ENCODE measurements around the gene HERPUD2. TPM values are rescaled to one million over a fixed set of nuclear protein-coding genes. Genes with fewer than 3 reads are reported as not detected.

HERPUD2 gene
- total RNA-seq, 6 experiments from 2014 or later, result 21.2 to 26.5 (median 22.6) TPM

GRCh38 chr7:35647171-35647574 is 47.8 kb downstream of the HERPUD2 start:
- Mint-ChIP-seq H3K36me3 (ENCODE audit: low read depth) (peaks cover 12% of the 10 kb centered on the region), H3K9me3 (no peaks in the 10 kb centered on the region; the same call in 1 of the 2 replicates), H3K27ac (no peak overlapping the region), H3K4me3 (no peak overlapping the region), H3K27me3 (ENCODE audit: insufficient read depth) (no peaks in the 10 kb centered on the region; the same call in 1 of the 2 replicates), H3K4me1 (ENCODE audit: low read depth) (peaks cover 6% of the 10 kb centered on the region; the same call in 1 of the 2 replicates)
- TF ChIP-seq CTCF (IDR thresholded peaks at IDR 0.05), result no peak
- DNase-seq, result no peak

DNA sequence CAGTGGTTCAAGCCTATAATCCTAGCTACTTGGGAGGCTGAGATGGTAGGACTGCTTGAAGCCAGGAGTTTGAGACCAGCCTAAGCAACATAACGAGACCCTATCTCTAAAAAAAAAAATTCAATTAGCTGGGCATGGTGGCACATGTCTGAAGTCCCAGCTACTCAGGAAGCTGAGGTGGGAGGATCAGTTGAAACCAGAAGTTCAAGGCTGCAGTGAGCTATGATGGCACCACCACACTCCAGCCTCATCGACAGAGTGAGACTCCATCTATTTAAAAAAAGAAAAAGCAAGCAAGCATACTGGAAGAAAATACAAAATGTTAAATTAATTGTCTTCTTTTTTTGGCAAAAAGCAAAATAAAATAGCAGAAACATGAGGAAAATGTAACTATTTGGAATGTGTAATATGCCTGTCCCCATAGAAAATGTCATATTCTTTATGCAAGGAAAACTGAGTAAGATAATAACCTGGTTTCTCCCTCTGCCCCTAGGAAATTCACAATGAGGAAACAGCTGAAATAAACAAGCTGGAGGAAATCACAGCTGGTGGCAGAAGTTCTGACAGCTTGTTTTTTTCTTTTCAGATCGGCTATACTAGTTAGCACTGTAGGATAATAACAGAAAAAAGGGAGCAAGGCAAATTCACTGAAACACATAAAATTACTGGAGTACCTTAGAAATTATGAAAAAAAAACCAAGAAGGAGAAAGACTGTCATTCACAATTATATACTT is 48.5 kb downstream of the HERPUD2 start:
- no peaks in the 10 kb centered on the region for H3K9me3 Mint-ChIP-seq
- DNase-seq, result no peak
- peaks cover 9% of the 10 kb centered on the region for H3K36me3 Mint-ChIP-seq (ENCODE audit: low read depth)
- no peak overlapping the region for H3K27ac Mint-ChIP-seq
- H3K4me1 Mint-ChIP-seq (ENCODE audit: low read depth), result peaks cover 6% of the 10 kb centered on the region; the same call in 1 of the 2 replicates
- H3K27me3 Mint-ChIP-seq (ENCODE audit: insufficient read depth), result no peaks in the 10 kb centered on the region; the same call in 1 of the 2 replicates
- TF ChIP-seq CTCF (IDR thresholded peaks at IDR 0.05), result no peak
- no peak overlapping the region for H3K4me3 Mint-ChIP-seq

DNA sequence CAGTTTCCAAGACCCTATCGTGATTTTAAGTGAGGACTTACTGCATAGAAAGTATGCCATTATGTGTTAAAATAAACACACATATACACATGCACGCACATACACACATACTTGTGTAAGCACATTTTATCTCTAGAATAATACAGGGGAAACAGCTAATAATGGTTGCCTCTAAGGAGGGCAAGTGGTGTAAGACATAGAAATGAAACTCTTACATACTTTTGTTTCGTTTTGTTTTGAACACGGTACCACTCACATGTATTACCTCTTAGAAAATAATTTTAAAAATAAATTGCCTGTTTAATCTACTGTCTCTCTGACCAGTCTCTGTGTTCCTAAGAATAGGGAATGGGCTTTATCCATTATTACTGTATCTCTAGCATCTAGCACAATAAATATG is 49.2 kb downstream of the HERPUD2 start:
- H3K4me1 Mint-ChIP-seq (ENCODE audit: low read depth), result peaks cover 6% of the 10 kb centered on the region; the same call in 1 of the 2 replicates
- no peak for TF ChIP-seq CTCF (IDR thresholded peaks at IDR 0.05)
- no peak overlapping the region for H3K27ac Mint-ChIP-seq
- no peaks in the 10 kb centered on the region; the same call in 1 of the 2 replicates for H3K27me3 Mint-ChIP-seq (ENCODE audit: insufficient read depth)
- H3K4me3 Mint-ChIP-seq, result no peak overlapping the region
- H3K36me3 Mint-ChIP-seq (ENCODE audit: low read depth), result peaks cover 5% of the 10 kb centered on the region
- DNase-seq, result no peak
- H3K9me3 Mint-ChIP-seq, result no peaks in the 10 kb centered on the region

DNA sequence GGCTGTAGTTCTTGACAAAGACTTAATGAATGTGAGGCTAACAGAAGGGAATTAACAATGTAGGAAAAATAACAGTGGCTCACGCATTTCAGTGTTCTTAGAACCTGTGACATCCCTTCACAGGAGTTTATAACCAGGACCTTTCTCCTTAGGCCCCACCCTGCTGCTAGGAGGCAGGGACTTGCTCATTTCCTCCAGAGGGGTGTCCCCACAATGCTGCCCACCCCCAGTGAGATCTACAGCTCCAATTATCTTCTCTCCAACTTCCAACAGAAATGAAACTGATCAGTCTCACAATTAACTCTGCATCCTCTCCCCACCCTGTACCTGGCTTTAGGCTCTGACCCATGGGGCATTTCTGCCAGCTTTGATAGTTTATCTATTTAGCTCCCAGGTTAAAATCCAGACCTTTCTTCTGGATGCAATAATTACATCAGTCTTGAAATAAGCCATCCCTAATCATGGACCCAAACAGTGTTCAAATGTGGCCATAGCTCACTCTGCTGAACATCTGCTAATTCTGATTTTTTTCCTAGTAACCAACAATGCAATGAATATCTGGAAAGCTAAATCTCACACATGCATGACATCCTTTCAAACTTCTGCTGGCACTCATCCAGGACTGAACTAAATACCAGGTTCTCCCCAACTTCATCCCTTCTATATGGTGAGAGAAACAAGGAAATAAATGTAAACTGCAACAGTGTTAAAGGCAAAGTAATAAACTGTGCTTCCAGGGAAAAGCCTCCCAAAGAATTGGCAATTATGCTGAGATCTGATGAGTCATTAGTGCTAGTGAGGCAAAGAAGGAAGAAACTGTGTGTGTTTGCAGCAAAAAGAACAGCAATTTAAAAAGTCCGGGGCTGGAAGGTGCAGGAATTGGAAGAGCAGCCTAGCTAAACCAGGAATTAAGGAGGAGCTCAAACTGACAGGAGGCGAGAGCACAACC is 64.6 kb downstream of the HERPUD2 start:
- no peaks in the 10 kb centered on the region; the same call in 1 of the 2 replicates for H3K27me3 Mint-ChIP-seq (ENCODE audit: insufficient read depth)
- H3K27ac Mint-ChIP-seq, result peak overlapping the region; percentile 50
- H3K9me3 Mint-ChIP-seq, result no peaks in the 10 kb centered on the region
- peaks cover 6% of the 10 kb centered on the region; the same call in 1 of the 2 replicates for H3K36me3 Mint-ChIP-seq (ENCODE audit: low read depth)
- peak; percentile 40 for DNase-seq
- 0 out of 2 replicates have a peak overlapping the region, but pooled peaks have one; percentile 1 for H3K4me3 Mint-ChIP-seq
- H3K4me1 Mint-ChIP-seq (ENCODE audit: low read depth), result peaks cover 16% of the 10 kb centered on the region
- TF ChIP-seq CTCF (IDR thresholded peaks at IDR 0.05), result no peak

DNA sequence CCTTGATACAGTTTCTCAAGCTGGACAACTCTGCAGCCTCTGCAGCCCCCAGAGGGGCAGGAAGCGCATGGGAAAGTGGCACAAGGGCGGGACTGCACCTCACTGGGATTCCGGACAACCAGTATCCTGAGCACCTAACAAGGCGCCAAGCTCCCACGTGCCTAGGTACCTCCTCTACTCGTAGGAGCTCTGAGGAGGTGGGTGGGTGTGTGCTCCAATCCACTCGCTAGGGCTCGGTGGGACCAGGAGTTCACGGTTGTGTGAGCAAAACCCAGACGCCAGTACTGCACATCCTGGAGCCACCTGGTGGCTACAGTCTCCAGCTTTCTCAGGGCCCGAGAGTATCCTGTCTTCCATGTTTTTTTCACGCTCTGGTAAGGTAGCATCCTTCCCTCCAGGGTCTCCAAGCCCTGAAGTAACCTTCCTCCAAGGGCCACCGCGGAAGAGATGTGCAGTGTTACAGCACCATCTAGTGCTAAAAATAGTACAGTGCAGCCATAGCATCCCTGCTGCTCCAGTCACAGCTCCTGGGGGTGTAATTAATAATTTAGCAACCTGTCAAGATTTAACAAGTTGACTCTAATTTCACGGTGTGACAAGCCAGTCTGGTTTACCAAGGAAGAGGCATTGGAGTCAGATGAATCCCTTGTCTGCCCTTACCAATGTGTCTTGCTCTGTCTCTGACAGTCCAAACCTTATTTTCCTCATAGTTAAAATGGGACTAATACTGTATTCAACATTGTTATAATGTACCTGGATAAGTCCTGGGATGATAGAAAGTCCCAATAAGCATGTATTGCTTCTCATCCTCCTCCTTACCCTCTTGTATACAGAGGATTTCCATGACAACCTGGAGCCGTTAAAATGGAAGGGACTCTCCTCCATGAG is 70.4 kb downstream of the HERPUD2 start:
- Mint-ChIP-seq H3K4me1 (ENCODE audit: low read depth) (no peaks in the 10 kb centered on the region), H3K9me3 (no peaks in the 10 kb centered on the region), H3K36me3 (ENCODE audit: low read depth) (no peaks in the 10 kb centered on the region), H3K27me3 (ENCODE audit: insufficient read depth) (no peaks in the 10 kb centered on the region), H3K27ac (no peak overlapping the region), H3K4me3 (no peak overlapping the region; the same call in 1 of the 2 replicates)
- peak; percentile 4 for DNase-seq
- peak; percentile 91 for TF ChIP-seq CTCF (IDR thresholded peaks at IDR 0.05)
